Pancreas (tissue), 10 donors: Measurements from ENCODE around the gene FOXE3. TPM values are rescaled to one million over a fixed set of nuclear protein-coding genes. Genes with fewer than 3 reads are reported as not detected.

Experiments
- ATAC-seq, 4 donors: fragments of 200-7000 bp; cut with Tn5 transposase; one replicate each; pipeline versions ENCODE4 v1.8.0 to v1.9.1; 2020; ENCODE audit warnings: mild to moderate bottlenecking in 4 of 4, moderate library complexity in 4 of 4
- DNase-seq, 6 donors: peaks; one replicate each; pipeline ENCODE4 v3.0.0-alpha.2; 2020
- FAIRE-seq: peaks from 2 replicates; lab custom pipeline; 2012; peaks lifted over from hg19 to GRCh38; lab: Jason Lieb, UNC
- H3K27ac ChIP-seq, 4 donors: fragments of 200-600 bp; sonication (generic); 1 replicate in 3 of 4; 2 replicates in 1 of 4; pipeline versions ENCODE4 v1.5.0 to v1.8.0; 2020
- H3K27me3 ChIP-seq, 4 donors: fragments of 200-600 bp; one replicate each; pipeline ENCODE4 v1.8.0; 2021
- H3K36me3 ChIP-seq, 3 donors: fragments of 200-600 bp; sonication (generic) in 1 of 3; one replicate each; pipeline versions ENCODE4 v1.5.0 to v1.8.0; 2020 to 2021
- H3K4me1 ChIP-seq, 3 donors: fragments of 200-600 bp; one replicate each; pipeline ENCODE4 v1.8.0; 2021
- H3K4me3 ChIP-seq, 4 donors: fragments of 200-600 bp; sonication (generic) in 2 of 4; one replicate each; pipeline versions ENCODE4 v1.5.0 to v1.8.0; 2020 to 2021
- H3K9me3 ChIP-seq, 4 donors: fragments of 200-600 bp; one replicate each; pipeline ENCODE4 v1.8.0; 2021
- CTCF ChIP-seq, 4 donors: fragments of 200-600 bp; sonication (generic) in 3 of 4; IDR thresholded peaks; one replicate each; pipeline versions ENCODE4 v1.5.0 to v1.8.0; 2021; ENCODE audit warnings: antibody characterized with exemption in 4 of 4
- WGBS, 2 donors: extraction: QIAGEN DNeasy Blood & Tissue Kit; methylation state at CpG; one replicate each; pipeline ENCODE4 v1.1.7; 2013; 5-methylcytosine and 5-hydroxymethylcytosine counted together
- intact Hi-C, 3 donors: fragments of 100-400 bp; cut with DNase I; formaldehyde crosslinking; loops; one replicate each; pipeline versions ENCODE4 v1.11.1 to v1.14.2; 2022
- polyA plus RNA-seq, 2 donors: library from polyadenylated mRNA; stranded (reverse); fragments of 200-250 nt; gene quantifications; one replicate each; pipeline ENCODE4 v1.2.3, GENCODE V29; 2013
- total RNA-seq, 6 donors: library from RNA; stranded (reverse); fragmentation: NEBNext Ultra II Directional in 4 of 6; extraction: Animal tissue kit (Norgen Biotek cat#: 25700) in 4 of 6; gene quantifications; one replicate each; pipeline versions ENCODE4 v1.2.1 to v1.2.4, GENCODE V29; 2021 to 2023
- donor health status: healthy with polysubstance abuse.
- donor health status: DM: no; HTN: no; CAD: no; lungs with moderate emphysema.
- donor health status: DM: no; HTN: no; CAD: no.
- donor health status: control.
- donor health status: control.
- donor health status: Bipolar disorder and iron deficiency.
- donor health status: DM: yes; HTN: yes; CAD: no.
- donor health status: DM: no; HTN: no; CAD: no.
- donor health status: DM: no; HTN: no; CAD: no.
- donor health status: DM: yes; HTN: yes; CAD: no.

Gene FOXE3
- total and polyA plus RNA-seq, 8 donors = not detected

GRCh38 chr1:47432071-47433036, 16.3 kb downstream of the FOXE3 start:
- peaks cover 0 to 6% (median 2%) of the 10 kb centered on the region in 4 donors for H3K27me3 ChIP-seq
- 6 to 8% methylated on average over 32 of the region's 32 CpGs for WGBS, 2 donors
- intact Hi-C loops = loop anchor here in 1 of 3 donors (5.0 kb wide), 1 partner anchor 295 kb away; no protein-coding TSS in a partner anchor
- peak; percentile 62 to 85 (median 82) for ATAC-seq
- peak; percentile 68 to 84 (median 80) for DNase-seq
- H3K27ac ChIP-seq = no peak overlapping the region
- no peaks in the 10 kb centered on the region for H3K36me3 ChIP-seq
- H3K9me3 ChIP-seq = no peaks in the 10 kb centered on the region
- FAIRE-seq = no peak
- peaks cover 5 to 16% (median 5%) of the 10 kb centered on the region in 3 donors for H3K4me1 ChIP-seq
- TF ChIP-seq CTCF (IDR thresholded peaks at IDR 0.05) = peak; percentile 59 to 88 (median 72)
- H3K4me3 ChIP-seq = peak overlapping the region in 1 of 4 donors; percentile 26

GRCh38 chr1:47433037-47433421, 16.9 kb downstream of the FOXE3 start:
- ATAC-seq (no peak), DNase-seq (no peak), FAIRE-seq (no peak)
- Histone ChIP-seq H3K27me3 (peaks cover 0 to 6% (median 2%) of the 10 kb centered on the region in 4 donors), H3K27ac (no peak overlapping the region), H3K9me3 (no peaks in the 10 kb centered on the region), H3K4me3 (peak overlapping the region in 1 of 4 donors; percentile 26), H3K4me1 (peaks cover 5 to 16% (median 5%) of the 10 kb centered on the region in 3 donors), H3K36me3 (no peaks in the 10 kb centered on the region)
- 28 to 31% methylated on average over 17 of the region's 17 CpGs for WGBS, 2 donors
- intact Hi-C loops = loop anchor here in 1 of 3 donors (5.0 kb wide), 1 partner anchor 294 kb away; no protein-coding TSS in a partner anchor
- no peak for TF ChIP-seq CTCF (IDR thresholded peaks at IDR 0.05)

- Histone ChIP-seq H3K36me3 (no peaks in the 10 kb centered on the region), H3K27me3 (peaks cover 0 to 6% (median 2%) of the 10 kb centered on the region in 4 donors), H3K27ac (no peak overlapping the region), H3K9me3 (no peaks in the 10 kb centered on the region), H3K4me1 (peaks cover 5 to 16% (median 5%) of the 10 kb centered on the region in 3 donors), H3K4me3 (peak overlapping the region in 2 of 4 donors; percentile 2 to 3)
- ATAC-seq = no peak
- no peak for DNase-seq
- intact Hi-C loops = loop anchor here in 1 of 3 donors (5.0 kb wide), 1 partner anchor 294 kb away; no protein-coding TSS in a partner anchor
- no peak for FAIRE-seq
- TF ChIP-seq CTCF (IDR thresholded peaks at IDR 0.05) = no peak
- 14 to 19% methylated on average over 30 of the region's 30 CpGs for WGBS, 2 donors
Measured at GRCh38 chr1:47433477-47434050, 17.5 kb downstream of the FOXE3 start.

GRCh38 chr1:47434051-47434842, 18.2 kb downstream of the FOXE3 start:
- Histone ChIP-seq H3K27me3 (peaks cover 0 to 6% (median 3%) of the 10 kb centered on the region in 4 donors), H3K4me1 (peaks cover 5 to 16% (median 5%) of the 10 kb centered on the region in 3 donors), H3K9me3 (no peaks in the 10 kb centered on the region), H3K4me3 (peak overlapping the region in 2 of 4 donors; percentile 2 to 3), H3K36me3 (no peaks in the 10 kb centered on the region), H3K27ac (no peak overlapping the region)
- DNase-seq (peak; percentile 49 to 81 (median 69)), ATAC-seq (peak in 1 of 4 donors; percentile 1), FAIRE-seq (no peak)
- intact Hi-C loops = loop anchor here in 1 of 3 donors (5.0 kb wide), 1 partner anchor 293 kb away; no protein-coding TSS in a partner anchor
- TF ChIP-seq CTCF (IDR thresholded peaks at IDR 0.05) = no peak
- 8 to 9% methylated on average over 51 of the region's 51 CpGs for WGBS, 2 donors
